Stimulated activated CD8-positive, alpha-beta memory T cell treated with anti-CD3 and anti-CD28 coated beads, Interleukin-7, amount 100 ng/mL, for 1 hour (primary cell): ENCODE measurements around the gene PHF21A.

Source experiments
- DNase-seq, 2 donors: peaks; one replicate each; pipeline ENCODE4 v3.0.0-alpha.2; 2020; ENCODE audit warnings: low read depth in 2 of 2

PHF21A gene

DNA sequence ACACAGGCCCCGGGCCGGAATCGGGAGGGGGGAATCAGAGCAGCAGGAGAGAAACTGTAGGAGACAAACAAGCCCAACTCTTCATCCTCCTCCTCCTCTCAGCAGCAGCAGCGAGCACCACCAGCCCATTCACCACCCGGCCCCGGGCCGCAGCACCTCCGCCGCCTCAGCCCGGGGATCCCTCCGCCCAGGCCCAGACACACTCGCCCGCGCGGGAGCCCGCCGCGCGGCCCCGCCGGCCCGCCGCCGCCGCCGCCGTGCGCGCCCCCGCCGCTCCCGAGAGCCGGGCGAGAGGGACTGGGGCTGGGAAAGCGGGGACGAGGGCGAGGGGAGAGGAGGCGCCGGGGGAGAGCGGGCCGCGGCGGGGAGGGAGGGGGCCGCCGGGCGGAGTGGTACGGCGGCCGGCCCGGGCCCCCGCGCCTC is at the start of gene PHF21A:
PHF21A (minus strand) TSS at position 154 of the 423 bp plus-strand sequence. CDS start 37,235 bp downstream, outside the sequence.
- DNase-seq = peak; percentile 68 to 73

- no peak for DNase-seq
Observed at GRCh38 chr11:46170797-46171196, 49.5 kb upstream of the PHF21A start.

DNA sequence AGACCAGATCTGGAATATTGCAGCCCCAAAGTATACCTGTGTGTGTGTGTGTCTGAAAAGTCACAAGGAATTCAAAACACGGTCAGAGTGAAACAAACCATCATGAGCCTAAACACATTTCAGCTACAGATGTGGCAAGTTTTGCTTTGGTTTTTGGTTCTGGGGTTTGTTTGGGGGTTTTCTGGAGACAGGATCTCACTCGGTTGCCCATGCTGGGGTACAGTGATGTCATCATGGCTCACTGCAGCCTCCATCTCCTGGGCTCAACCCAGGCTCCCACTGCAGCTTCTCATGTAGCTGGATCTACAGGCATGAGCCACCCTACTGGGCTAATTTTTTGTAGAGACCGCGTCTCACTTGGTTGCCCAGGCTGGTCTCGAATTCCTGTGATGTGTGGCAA is 41.4 kb upstream of the PHF21A start:
- DNase-seq = no peak

- DNase-seq = no peak
Observed at GRCh38 chr11:46161201-46161600, 39.9 kb upstream of the PHF21A start.

- no peak for DNase-seq
Observed at GRCh38 chr11:46160100-46160499, 38.8 kb upstream of the PHF21A start.

- DNase-seq = no peak
Observed at GRCh38 chr11:46159680-46160079, 38.4 kb upstream of the PHF21A start.

DNA sequence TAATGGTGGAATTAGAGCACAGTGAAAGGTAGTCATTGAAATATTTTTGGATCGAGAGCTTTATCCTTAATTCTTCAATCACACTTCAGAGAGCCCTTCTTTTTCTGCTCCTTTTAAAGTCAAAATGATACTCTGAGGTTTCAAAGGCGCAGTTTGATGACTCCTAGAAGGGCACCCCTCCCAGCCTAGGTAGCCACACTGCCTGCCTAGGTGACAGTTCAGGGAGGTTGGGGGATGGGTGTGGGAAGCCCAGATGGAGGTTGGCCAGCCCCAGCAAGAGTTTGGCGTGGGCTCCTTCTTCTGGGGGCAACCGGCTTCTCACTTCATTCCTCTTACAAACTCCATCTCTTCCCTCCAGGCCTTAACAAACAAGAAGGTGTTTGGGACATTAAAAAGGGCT is 28.6 kb upstream of the PHF21A start:
- no peak for DNase-seq

DNA sequence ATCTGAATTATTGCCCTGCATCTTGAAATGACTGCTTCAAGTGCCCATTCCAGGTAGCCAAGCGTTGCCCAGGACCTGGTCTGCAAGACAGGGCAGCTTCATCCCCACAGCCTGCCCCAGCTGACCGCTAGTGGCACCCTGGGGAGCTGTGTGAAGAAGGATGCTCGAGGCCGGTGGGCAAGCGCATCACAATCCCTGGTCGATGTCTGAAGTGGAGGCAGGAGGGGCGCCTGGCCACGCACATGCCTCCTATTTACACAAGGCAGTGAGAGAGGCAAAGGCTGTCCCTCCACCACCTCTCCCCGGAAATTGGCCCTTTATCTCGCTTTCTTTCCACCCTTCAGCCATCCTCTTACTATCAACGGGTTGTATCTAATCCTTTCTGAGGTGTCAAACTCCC is 28.1 kb upstream of the PHF21A start:
- no peak for DNase-seq

DNA sequence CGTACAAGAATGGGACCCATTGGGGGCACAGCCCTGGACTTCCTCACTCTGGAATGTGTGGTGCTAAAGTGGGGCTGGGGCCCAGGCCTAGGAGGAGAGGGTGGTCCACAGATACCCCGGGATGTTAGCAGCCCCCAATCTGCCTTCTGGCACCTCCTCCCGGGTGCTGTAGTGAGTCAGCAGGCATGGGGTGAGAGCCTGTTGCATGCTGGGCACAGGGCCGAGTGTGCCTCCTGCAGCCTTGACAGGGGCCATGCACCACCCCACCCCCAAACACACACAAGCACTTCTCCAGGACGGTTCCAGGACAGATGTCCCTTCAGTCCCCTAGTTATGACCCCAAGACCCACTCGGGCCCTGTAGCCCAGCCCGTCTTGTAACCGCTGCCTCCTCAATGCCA is 23.5 kb upstream of the PHF21A start:
- DNase-seq = no peak

- no peak for DNase-seq
Observed at GRCh38 chr11:46143049-46143806, 22.0 kb upstream of the PHF21A start.

DNA sequence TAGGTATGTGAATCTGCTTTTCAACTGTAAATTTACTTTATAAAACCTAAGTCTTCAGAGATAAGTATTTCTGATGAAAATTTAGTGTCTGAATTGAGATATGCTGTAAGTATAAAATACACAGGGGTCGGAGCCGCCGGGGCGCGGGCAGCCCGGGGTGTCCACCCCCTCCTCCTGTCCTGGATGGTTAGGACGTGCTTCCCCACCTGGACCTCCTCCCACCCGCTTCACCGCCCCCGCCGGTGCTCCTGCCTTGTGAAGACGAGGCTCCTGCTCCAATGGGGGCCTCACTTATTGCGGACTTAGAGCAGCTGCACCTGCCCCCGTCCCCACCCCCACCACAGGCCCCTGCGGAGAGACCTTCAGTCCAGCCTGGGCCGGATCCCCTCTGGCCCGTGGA is 21.3 kb upstream of the PHF21A start:
- no peak for DNase-seq

DNA sequence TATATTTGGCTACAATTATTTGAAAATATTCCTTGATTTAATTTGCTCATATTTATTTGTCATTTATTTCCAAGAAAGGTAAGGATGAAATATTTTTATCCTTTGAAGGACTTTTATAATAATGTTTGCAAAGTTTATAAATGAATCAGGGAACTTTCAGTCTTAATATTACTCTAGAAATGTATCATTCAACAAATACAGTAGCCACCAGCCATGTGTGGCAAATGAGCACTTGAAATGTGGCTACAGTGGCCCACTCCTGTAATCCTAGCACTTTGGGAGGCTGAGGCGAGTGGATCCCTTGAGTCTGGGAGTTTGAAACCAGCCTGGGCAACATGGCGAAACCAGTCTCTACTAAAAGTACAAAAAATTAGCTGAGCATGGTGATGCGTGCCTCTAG is 20.3 kb upstream of the PHF21A start:
- no peak for DNase-seq

DNA sequence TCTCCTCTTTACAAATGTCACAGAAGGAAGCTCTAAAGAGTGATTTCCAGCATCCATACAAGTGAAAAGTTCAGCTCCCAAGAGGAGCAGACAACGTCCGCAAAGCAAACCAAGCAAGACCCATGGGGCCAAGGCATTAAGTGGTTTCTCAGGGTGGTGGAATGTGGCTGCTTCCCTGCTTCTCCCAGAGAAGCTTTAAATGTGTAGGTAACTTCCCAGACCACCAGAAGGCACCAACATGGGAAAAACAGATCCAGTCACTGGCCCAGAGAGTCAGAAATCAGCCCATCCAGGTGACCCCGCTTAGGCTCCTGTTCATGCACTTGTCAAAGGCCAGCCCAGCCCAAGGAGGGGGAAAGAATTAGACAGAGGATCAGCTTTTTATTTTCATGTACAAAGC is 13.3 kb upstream of the PHF21A start:
- DNase-seq = no peak

- DNase-seq = no peak
Observed at GRCh38 chr11:46134061-46134460, 12.8 kb upstream of the PHF21A start.

DNA sequence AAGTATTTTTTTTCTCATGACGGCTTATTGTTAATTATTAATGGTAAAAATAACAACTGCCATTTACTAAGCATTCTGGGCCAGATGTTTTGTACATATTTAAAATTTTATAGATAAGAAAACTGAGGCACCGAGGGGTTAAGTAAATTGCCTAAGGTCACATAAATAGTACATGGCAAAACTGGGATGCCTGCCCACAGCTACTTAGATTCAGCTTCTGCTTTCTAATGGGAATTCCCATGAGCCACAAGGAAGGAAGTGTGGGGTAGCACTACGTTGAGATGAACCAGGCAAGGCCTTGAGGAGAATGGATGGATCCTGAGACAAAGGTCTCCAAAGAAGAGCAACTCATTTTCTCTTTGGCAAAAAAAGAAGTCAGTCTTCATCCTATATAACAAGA is 11.9 kb upstream of the PHF21A start:
- DNase-seq = no peak

DNA sequence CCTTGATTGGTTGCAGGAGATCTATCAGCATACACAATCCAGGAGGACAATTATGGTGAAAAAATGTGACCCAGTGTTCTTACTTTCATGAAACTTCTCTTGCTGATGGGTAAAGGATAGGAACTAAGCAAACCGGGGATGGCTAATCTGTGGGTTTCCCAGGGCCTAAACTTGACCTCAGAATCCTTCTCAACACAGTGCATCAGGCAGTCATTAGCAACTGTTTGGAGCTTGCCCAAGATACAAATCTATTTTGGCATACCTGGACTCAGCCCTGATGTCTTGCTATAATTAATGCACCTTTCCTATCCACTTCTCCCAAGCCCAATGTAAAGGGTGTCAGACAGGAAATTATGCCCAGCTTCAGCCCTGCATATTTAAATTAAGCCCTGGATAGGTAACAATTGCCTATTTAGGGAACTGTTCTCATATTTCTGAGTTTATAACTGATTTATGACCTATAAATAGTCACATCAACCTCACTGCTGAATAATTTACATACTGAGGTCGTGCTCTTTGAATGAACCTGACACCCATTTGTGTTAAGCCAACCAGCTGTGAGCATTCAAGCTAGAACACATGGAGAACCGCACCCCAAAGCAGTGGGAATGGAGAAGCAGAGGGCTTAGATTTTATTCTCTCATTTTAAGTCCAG is 9.2 kb upstream of the PHF21A start:
- DNase-seq = no peak

DNA sequence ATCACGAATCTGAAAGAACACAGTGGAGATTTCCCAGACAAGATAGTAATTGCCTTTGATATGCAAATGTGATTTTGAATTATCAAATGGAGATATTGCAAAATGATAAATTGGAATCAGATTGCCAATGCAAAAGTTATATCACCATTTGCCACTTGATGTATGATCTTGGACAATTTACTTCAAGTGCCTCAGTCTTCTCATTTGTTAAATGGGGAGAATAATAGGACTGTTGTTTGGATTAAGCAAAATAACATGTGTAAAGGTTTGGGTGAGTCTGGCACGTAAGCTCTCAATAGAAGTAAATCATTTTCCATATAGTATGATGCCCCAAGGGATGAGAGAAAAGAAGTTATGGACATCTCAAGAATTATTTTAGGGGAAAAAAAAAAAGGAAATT is 7.9 kb upstream of the PHF21A start:
- no peak for DNase-seq

GRCh38 chr11:46127150-46127638 is 5.9 kb upstream of the PHF21A start:
- no peak for DNase-seq

- no peak for DNase-seq
Observed at GRCh38 chr11:46125284-46125683, 4.0 kb upstream of the PHF21A start.

GRCh38 chr11:46122945-46123715 is 1.9 kb upstream of the PHF21A start:
- DNase-seq = no peak

GRCh38 chr11:46121724-46122477 is 647 bp upstream of the PHF21A start:
- peak; percentile 44 to 53 for DNase-seq
